Lower lobe of right lung (tissue), 2 donors: Measurements from ENCODE around the gene ASB16. TPM values are rescaled to one million over a fixed set of nuclear protein-coding genes. Genes with fewer than 3 reads are reported as not detected.

Experiments used
- ATAC-seq, 2 donors: fragments of 200-7000 bp; cut with Tn5 transposase; one replicate each; pipeline ENCODE4 v1.9.1; 2020 to 2022; ENCODE audit warnings: mild to moderate bottlenecking in 2 of 2, moderate library complexity in 2 of 2
- DNase-seq: peaks from one replicate; pipeline ENCODE4 v3.0.0-alpha.2; 2020
- H3K27ac ChIP-seq: fragments of 200-600 bp; one replicate; pipeline ENCODE4 v1.8.0; 2022
- H3K27me3 ChIP-seq: fragments of 200-600 bp; one replicate; pipeline ENCODE4 v1.8.0; 2022; ENCODE audit warnings: low read depth
- H3K36me3 ChIP-seq: fragments of 200-600 bp; one replicate; pipeline ENCODE4 v1.8.0; 2022; ENCODE audit warnings: mild to moderate bottlenecking
- H3K4me1 ChIP-seq: fragments of 200-600 bp; one replicate; pipeline ENCODE4 v1.8.0; 2022
- H3K4me3 ChIP-seq: fragments of 200-600 bp; one replicate; pipeline ENCODE4 v1.8.0; 2022; ENCODE audit warnings: mild to moderate bottlenecking
- H3K9me3 ChIP-seq: fragments of 200-600 bp; one replicate; pipeline ENCODE4 v1.8.0; 2022
- intact Hi-C: fragments of 100-400 bp; cut with DNase I; formaldehyde crosslinking; loops from one replicate; pipeline ENCODE4 v1.11.0; 2022
- total RNA-seq: library from RNA; stranded (reverse); fragmentation: NEBNext Ultra II Directional; extraction: Animal tissue kit (Norgen Biotek cat#: 25700); gene quantifications from one replicate; pipeline ENCODE4 v1.2.1, GENCODE V29; 2021
- TF ChIP-seq, protein P1 (sequence below): fragments of 200-600 bp; IDR thresholded peaks from one replicate; pipeline ENCODE4 v1.8.0; 2022; ENCODE audit warnings: antibody characterized with exemption, mild to moderate bottlenecking
- donor health status: DM: no; HTN: yes; CAD: no; lungs with severe emphysema.

ASB16 gene
- total RNA-seq, 1 donor from 2014 or later = not detected

GRCh38 chr17:44190481-44190880 lies 20.0 kb downstream of the ASB16 start:
- Histone ChIP-seq H3K27me3 (no peaks in the 10 kb centered on the region), H3K36me3 (peaks cover 57% of the 10 kb centered on the region), H3K4me1 (peaks cover 24% of the 10 kb centered on the region), H3K4me3 (no peak overlapping the region), H3K27ac (no peak overlapping the region), H3K9me3 (no peaks in the 10 kb centered on the region)
- no peak for DNase-seq
- ATAC-seq = no peak
- intact Hi-C loops = no loop called here
- TF ChIP-seq, protein P1, sequence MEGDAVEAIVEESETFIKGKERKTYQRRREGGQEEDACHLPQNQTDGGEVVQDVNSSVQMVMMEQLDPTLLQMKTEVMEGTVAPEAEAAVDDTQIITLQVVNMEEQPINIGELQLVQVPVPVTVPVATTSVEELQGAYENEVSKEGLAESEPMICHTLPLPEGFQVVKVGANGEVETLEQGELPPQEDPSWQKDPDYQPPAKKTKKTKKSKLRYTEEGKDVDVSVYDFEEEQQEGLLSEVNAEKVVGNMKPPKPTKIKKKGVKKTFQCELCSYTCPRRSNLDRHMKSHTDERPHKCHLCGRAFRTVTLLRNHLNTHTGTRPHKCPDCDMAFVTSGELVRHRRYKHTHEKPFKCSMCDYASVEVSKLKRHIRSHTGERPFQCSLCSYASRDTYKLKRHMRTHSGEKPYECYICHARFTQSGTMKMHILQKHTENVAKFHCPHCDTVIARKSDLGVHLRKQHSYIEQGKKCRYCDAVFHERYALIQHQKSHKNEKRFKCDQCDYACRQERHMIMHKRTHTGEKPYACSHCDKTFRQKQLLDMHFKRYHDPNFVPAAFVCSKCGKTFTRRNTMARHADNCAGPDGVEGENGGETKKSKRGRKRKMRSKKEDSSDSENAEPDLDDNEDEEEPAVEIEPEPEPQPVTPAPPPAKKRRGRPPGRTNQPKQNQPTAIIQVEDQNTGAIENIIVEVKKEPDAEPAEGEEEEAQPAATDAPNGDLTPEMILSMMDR = no peak

DNA sequence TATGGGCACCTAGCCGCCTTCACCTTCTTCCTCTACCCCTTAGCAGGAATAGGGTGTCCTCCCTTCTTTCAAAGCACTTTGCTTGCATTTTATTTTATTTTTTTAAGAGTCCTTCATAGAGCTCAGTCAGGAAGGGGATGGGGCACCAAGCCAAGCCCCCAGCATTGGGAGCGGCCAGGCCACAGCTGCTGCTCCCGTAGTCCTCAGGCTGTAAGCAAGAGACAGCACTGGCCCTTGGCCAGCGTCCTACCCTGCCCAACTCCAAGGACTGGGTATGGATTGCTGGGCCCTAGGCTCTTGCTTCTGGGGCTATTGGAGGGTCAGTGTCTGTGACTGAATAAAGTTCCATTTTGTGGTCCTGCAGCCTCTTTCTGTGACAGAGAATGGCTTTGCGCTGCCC lies 20.9 kb downstream of the ASB16 start:
- Histone ChIP-seq H3K27ac (no peak overlapping the region), H3K4me1 (peaks cover 20% of the 10 kb centered on the region), H3K36me3 (peaks cover 66% of the 10 kb centered on the region), H3K27me3 (no peaks in the 10 kb centered on the region), H3K9me3 (no peaks in the 10 kb centered on the region), H3K4me3 (no peak overlapping the region)
- TF ChIP-seq, protein P1 = no peak
- no peak for ATAC-seq
- DNase-seq = no peak
- intact Hi-C loops = no loop called here

DNA sequence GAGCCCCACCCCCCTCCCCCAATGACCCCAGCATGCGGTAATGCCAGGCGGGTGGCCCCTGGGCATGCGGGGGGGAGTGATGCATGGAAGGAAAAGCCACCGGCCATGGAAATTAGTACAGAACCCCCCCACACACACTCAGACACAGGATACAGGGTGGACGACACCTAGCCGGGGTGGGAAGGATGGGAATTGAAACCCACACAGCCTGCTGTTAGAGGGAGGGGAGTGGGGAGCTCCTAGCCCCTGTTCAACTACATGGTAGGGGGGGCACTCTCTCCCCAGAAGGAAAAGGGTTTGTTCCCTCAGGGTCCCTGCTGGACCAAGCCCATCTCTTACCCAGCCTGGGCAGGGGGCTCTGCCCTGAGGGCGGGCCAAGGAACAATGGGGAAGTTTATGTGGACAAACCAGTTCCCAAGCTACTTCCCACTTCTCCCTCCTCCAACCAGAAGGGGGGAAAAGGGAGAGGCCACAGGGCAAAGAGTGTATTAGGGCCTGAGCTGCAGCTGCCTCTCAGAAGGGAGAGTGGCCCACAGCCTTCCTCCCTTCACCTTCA lies 21.5 kb downstream of the ASB16 start:
- ATAC-seq = peak in 1 of 2 donors; percentile 5
- peaks cover 20% of the 10 kb centered on the region for H3K4me1 ChIP-seq
- no peaks in the 10 kb centered on the region for H3K27me3 ChIP-seq
- H3K36me3 ChIP-seq = peaks cover 72% of the 10 kb centered on the region
- no peak overlapping the region for H3K4me3 ChIP-seq
- no peak for DNase-seq
- TF ChIP-seq, protein P1 = no peak
- peak overlapping the region; percentile 24 for H3K27ac ChIP-seq
- no peaks in the 10 kb centered on the region for H3K9me3 ChIP-seq
- intact Hi-C loops = no loop called here

GRCh38 chr17:44192750-44193149 lies 22.2 kb downstream of the ASB16 start:
- intact Hi-C loops = no loop called here
- TF ChIP-seq, protein P1 = no peak
- H3K27me3 ChIP-seq = no peaks in the 10 kb centered on the region
- H3K36me3 ChIP-seq = peaks cover 79% of the 10 kb centered on the region
- H3K9me3 ChIP-seq = no peaks in the 10 kb centered on the region
- no peak for DNase-seq
- no peak overlapping the region for H3K4me3 ChIP-seq
- H3K4me1 ChIP-seq = peaks cover 24% of the 10 kb centered on the region
- ATAC-seq = no peak
- peak overlapping the region; percentile 24 for H3K27ac ChIP-seq

DNA sequence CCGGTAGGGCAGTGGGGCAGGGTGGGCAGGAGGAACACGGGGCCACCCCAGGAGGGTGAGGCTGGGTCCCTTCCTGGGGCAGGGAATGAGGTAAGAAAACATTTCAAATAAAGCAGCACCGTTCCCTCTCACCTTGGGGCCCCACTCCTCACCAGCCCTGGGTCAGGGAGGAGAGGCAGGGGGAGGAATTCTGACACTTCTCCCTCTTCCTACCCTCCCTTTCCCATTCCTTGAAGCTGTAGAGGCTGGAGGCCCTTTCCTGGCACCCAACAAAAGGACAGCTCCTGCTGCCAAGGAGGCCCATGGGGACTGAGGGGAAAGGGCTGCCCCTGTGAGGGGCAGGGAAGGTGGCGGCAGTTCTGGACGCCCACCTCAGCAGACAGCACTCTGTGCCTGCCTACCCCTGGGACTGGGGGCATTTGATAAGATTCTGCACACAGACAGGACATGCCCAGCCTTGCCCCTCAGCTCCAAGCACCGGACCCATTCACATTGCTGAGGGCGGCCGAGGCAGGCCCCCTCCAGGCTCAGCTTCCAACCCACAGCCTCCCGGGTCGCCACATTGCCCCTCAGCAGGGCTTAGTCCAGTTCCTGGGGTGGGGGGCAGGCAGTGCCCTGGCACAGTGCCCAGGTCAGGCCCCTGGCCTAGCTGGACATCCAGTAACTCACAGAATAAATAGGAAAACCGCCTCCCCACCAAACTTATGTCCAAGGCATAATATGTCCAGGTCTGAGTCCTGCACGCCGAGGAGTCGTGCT lies 23.0 kb downstream of the ASB16 start:
- DNase-seq (no peak), ATAC-seq (no peak)
- Histone ChIP-seq H3K9me3 (no peaks in the 10 kb centered on the region), H3K27me3 (no peaks in the 10 kb centered on the region), H3K4me3 (no peak overlapping the region), H3K4me1 (peaks cover 23% of the 10 kb centered on the region), H3K27ac (peak overlapping the region; percentile 6), H3K36me3 (peaks cover 79% of the 10 kb centered on the region)
- intact Hi-C loops = no loop called here
- TF ChIP-seq, protein P1 = no peak
